GDM1 (cell line): ENCODE data around the gene SLC16A1.
A peak's percentile ranks its signal among the peaks of the same experiment; 100 is the strongest.
"Not testable (repeated sequence)": the region's sequence is repeated elsewhere in the genome, so short reads cannot be mapped to it uniquely, and the experiment has no call there.

ENCODE experiments used
- DNase-seq: peaks from one replicate; lab custom pipeline; 2025; lab: John Stamatoyannopoulos, UW

Gene SLC16A1

DNA sequence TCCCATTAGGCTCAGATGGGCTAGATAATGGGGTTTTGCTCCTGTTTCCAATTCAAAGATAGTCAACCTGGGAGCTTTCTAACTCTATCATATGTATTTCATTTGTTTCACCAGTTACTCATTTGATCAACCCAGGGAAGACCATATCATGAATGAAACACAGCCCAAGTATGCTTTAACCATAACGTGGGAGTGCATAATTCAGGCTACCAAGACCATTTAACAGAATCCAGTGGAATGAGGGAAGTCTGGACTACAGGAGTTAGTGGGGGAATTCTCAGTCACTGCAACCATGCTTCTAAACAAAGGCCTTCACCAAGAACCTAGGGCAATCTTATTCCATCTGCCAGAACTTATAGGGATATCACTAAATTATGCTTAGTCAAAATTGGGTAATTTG is 15.0 kb upstream of the SLC16A1 start:
- DNase-seq, result no peak

- no peak for DNase-seq
Observed at GRCh38 chr1:112964347-112964746, 8.4 kb upstream of the SLC16A1 start.

GRCh38 chr1:112961072-112961471 is 5.1 kb upstream of the SLC16A1 start:
- no peak for DNase-seq

DNA sequence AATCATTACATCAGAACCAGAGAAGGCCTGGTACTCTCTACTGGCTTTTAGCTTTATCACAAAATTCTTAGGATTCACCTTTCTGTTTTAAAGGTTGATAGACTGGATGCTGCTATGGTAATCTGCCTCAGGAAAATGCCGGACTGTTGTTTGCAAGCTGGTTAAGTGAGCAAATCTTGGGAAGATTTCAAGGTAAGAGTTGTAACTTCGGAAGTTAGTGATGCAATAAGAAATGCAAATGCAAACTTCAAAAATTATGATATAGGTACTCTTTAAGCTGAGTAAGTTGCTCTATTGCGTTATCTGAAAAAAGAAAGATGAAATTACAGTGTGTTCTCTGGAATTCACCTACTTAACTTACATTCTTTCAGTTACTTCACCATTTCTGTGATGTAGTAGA is 4.4 kb upstream of the SLC16A1 start:
- no peak for DNase-seq

GRCh38 chr1:112958236-112958635 is 2.2 kb upstream of the SLC16A1 start:
- DNase-seq, result not testable (repeated sequence)

DNA sequence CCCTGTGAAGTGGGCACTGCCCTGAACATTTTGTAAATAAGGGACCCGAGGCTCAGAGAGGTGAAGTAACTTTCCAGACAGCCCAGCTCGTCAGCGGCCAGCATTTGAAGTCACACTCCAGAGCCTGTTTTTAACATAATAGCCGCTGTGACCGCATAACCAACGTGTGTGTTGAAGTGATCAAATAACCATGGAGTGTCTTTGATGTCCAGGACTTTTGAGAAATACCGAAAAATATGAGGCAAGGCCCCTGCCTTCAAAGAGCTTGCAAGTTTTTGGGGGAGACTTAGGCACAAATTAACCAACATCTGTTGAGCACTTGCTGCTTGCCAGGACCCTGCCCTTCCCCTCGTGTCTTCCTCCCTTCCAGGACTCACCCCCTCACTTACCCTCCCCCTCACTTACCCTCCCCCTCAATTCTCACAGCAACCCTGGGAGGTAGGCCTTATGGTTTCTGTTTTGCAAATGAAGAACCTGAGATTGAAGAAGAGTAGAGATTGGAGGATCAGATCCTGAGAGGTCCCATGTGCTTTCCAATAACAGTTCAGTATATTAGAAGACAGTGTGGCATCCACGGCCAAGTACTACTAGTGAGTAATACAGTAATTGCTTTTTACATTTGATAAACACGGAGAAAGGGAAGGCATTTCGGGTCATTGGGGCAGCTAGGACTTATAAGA is 1.3 kb upstream of the SLC16A1 start:
- peak; percentile 26 for DNase-seq

- DNase-seq, result no peak
Observed at GRCh38 chr1:112956544-112957132, 642 bp upstream of the SLC16A1 start.

- peak; percentile 46 for DNase-seq
Observed at GRCh38 chr1:112954945-112955772, 837 bp downstream of the SLC16A1 start.

DNA sequence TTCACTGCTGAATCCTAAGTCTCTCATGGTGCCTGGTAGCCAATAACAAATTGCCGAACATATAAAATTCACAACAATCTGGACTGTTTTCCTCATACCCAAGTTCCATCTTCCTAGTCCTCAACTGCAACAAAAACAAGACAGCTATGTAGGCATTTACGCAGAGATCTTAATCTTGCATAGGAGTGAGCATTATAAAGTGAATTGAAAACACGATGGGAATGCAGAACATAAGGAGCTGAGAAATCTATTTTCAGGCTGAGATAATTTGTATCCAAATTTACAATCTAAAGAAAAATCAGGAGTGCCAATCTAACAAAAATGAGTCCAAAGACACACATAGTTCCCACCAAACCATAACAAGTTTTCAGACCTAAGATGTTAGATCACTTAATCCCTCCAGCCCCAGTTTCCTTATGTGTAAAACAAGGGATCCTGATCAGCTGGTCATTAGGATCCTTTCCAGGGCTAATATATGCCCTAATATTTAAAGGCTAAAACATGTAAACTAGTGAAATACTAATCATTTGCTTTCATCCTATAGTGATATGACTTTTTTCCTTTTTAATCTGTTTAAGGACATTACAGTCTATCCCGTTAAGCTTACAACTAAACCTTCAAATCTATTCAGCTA is 1.9 kb downstream of the SLC16A1 start:
- DNase-seq, result no peak

DNA sequence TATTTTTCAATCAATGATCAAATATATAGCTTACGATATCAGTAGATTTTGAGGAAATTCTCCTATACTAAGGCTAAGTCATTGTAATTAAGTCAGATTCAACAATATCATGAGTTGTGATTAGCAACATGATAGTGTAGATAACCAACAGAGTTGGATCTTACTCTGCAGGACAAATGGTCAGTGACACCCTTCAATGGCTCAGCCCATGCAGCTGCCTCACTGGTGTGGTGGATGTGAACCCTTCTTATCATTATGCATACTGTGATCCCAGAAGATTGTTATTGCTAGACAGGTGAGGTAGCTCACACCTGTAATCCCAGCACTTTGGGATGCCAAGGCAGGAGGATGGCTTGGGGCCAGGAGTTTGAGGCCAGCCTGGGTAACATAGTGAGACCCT is 5.6 kb downstream of the SLC16A1 start:
- DNase-seq, result no peak

DNA sequence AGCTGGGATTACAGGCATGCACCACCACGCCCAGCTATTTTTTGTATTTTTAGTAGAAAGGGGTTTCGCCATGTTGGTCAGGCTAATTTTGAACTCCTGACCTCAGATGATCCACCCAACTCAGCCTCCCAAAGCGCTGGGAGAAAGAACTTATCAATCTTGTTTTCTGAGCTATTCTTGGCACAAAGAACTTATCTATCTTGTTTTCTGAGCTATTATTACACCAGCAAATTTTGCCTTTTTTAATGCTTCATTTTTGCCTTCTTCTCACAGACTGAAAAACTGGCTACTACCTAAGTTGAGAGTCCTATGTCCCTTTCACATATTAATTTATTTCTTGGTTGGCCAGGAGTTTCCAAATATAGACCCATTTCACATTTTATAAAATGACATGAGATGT is 9.3 kb downstream of the SLC16A1 start:
- DNase-seq, result no peak

DNA sequence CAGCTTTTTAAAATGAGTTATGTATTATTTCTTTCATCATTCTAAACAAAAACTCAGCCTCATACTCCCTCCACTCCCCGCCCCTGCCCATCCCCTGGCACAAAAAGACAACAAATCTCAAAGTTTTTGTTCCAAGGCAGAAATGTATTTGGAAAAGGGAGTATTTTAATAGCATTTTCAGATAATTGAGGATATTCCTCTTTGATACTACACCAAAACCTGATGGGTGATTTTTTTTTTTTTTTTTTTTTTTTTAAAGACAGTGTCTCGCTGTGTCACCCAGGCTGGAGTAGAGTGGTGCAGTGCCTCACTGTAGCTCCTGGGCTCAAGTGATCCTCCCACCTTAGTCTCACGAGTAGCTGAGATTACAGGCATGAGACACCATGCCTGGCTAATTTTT is 16.2 kb downstream of the SLC16A1 start:
- DNase-seq, result no peak

DNA sequence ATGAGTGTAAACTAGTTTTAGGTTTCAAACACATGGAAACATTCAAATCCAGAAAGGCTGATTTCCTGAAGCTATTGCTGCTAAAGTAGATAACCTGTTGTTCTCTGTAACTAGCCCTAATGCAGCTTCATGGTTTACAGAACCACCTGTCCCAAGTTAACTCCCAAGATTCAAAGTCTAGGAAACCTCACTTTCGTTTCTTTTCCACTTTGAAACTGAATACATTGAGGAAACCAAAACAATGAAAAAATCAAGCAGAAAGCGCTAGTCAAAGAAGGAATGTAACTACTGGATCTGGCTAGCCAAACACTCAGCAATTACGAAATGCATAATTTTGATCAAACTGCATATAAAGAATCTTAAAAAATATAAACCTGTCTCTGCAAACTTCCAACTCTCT is 17.8 kb downstream of the SLC16A1 start:
- no peak for DNase-seq

DNA sequence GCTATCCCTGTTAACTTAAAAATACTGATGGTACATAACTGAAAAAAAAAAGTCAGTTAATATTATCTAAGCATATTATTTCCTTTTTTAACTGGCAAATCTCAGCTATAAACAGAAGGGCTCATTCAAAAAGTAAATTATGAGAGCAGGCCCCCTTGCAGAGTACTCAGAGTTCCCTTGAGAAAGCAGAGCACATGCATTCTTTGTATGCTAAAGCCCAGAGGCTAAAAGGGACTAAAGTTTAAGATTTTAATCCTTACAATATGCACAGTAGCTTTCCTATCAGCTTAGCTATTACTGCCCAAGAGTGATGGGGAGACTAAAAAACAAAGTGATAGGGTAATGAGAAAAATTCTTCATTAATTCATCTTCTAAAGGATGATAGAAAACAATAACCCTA is 18.5 kb downstream of the SLC16A1 start:
- DNase-seq, result no peak

DNA sequence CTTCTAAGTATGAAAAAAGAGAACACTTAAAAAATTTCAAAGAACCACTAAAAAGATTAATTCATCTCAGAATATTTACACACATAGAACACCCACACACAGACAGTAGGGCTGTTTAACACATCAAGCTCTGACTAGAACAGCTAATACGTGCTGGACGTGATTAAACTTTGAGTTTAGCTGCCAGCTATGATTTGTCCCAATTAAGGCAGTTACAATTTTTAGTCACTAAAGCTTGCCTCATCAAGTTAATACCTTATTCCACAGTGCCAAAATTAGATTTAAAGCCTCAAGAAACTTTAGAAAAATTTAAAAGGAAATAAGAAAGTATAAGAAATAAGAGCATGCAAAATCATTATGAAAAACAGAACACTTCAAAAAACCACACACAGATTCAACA is 18.9 kb downstream of the SLC16A1 start:
- no peak for DNase-seq

DNA sequence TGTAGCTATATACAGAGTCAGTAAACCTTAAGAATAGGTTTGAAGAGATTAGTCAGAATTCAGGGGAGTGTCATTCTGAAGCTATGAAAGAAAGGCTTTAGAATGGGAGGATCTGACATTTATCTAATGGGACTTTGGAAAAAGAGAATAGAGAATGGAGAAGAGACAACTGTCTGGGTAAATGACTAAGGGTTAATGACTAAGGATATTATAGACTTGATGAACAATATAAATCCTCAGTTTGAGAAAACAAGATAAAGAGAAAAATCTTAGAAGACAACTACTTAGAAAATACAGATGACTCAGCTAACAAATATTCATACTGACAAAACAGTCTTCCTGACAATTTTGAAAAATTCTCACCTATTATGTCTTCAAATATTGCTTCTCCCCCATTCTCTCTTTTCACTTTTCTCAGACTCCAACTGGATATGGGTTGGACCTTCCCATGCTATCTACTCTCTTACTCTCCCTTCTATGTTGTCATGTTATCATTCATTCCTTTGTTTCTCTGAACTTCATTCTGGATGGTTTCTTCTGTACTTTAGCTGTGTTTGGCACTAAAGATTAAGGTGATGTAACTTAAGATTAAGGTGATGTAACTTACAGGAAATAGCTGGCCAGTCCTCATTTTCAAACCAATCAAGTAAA is 20.4 kb downstream of the SLC16A1 start:
- no peak for DNase-seq

GRCh38 chr1:112934577-112934976 is 21.4 kb downstream of the SLC16A1 start:
- no peak for DNase-seq

DNA sequence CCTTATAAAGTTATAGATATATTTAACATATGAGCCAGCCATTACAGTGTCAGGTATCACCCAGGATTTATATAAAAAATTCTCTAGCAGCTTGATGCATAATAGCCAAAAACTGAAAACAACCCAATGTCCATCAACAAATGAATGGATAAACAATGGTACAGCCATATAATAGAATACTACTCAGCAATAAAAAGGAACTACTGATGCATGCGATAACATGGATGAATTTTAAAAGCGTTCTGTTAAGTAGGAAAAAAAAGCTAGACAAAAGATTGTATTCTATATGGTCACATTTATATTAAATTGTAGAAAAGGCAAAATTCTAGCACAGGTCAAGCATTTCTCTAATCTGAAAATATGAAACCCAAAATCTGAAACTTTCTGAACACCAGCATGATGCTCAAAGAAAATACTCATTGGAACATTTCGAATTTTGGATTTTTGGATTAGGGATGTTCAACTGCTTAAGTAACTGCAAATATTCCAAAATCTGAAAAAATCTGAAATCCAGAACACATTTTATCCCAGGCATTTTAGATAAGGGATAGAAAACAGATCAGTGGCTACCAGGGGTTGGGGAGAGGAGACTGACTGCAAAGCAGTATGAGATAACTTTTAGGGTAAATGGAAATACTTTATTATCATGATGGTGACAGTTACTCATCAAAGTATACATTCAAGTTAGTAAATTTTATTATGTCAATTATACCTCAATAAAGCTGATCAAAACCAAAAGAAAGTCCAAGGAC is 22.0 kb downstream of the SLC16A1 start:
- no peak for DNase-seq

DNA sequence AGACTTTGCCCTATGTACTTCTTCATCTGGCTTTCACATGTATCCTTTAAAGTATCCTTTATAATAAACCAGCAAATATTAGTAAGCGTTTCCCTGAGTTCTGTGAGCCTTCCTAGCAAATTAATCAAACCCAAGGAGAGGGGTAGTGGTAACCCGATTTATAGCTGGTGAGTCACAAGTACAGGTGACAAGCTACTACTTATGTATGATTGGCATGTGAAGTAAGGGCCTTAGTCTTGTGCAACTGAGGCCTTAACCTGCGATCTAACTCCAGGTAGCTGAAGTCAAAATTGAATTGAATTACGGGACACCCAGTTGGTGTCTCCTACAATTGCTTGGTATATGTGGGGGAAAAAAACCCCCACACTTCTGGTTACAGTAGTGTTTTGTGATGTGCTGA is 26.0 kb downstream of the SLC16A1 start:
- DNase-seq, result no peak

GRCh38 chr1:112927462-112927990 is 28.5 kb downstream of the SLC16A1 start:
- DNase-seq, result no peak

DNA sequence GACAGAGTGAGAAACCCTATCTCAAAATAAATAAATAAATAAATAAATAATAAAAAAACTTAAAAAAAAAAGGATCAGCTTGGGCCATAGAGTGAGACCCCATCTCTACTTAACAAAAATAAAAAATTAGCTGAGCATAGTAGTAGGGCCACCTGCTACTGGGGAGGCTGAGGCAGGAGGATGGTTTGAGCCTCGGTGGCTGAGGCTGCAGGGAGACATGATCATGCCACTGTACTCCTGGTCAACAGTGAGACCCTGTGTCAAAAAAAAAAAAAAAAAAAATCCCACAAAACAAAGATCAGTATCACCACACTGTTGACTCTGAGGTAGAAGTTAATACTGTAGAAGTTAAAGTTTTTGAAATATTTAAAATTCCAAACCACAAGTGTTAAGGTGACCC is 29.1 kb downstream of the SLC16A1 start:
- no peak for DNase-seq
